Endodermal cell (in vitro differentiated cells): ENCODE results near the gene ADGRG3. TPM values are rescaled to one million over a fixed set of nuclear protein-coding genes. Genes with fewer than 3 reads are reported as not detected.

Experiments
- DNase-seq: peaks from one replicate; pipeline ENCODE4 v3.0.0-alpha.2; 2017
- H3K27ac ChIP-seq: 2 replicates; pipeline ENCODE4 v1.5.1; 2013; ENCODE audit warnings: mild to moderate bottlenecking, low read depth, low read length, moderate library complexity
- H3K27me3 ChIP-seq: 2 replicates; pipeline ENCODE4 v1.6.1; 2013; ENCODE audit warnings: mild to moderate bottlenecking, low read length, moderate library complexity; ENCODE audit not compliant: insufficient read depth, control insufficient read depth, poor library complexity, severe bottlenecking
- H3K36me3 ChIP-seq: 2 replicates; pipeline ENCODE4 v1.7.0; 2013; ENCODE audit warnings: mild to moderate bottlenecking, low read length, moderate library complexity; ENCODE audit not compliant: control insufficient read depth, insufficient read depth
- H3K4me1 ChIP-seq: one replicate; pipeline ENCODE4 v1.7.0; 2013; ENCODE audit warnings: low read length; ENCODE audit not compliant: control insufficient read depth, insufficient read depth
- H3K4me3 ChIP-seq: 2 replicates; pipeline ENCODE4 v1.5.1; 2013; ENCODE audit warnings: mild to moderate bottlenecking, low read length, moderate library complexity
- H3K9ac ChIP-seq: 2 replicates; pipeline ENCODE4 v1.6.1; 2013; ENCODE audit warnings: mild to moderate bottlenecking, low read length, moderate library complexity; ENCODE audit not compliant: poor library complexity, severe bottlenecking; ENCODE audit errors: extremely low read depth
- H3K9me3 ChIP-seq: 2 replicates; pipeline ENCODE4 v1.6.1; 2013; ENCODE audit warnings: mild to moderate bottlenecking, low read length, moderate library complexity; ENCODE audit not compliant: control insufficient read depth
- H3K27ac Mint-ChIP-seq: 2 replicates; pipeline ENCODE4 v1.8.0; 2020; ENCODE audit warnings: mixed read lengths
- H3K27me3 Mint-ChIP-seq: 2 replicates; pipeline ENCODE4 v1.8.0; 2021; ENCODE audit warnings: mild to moderate bottlenecking, mixed read lengths; ENCODE audit not compliant: insufficient read depth
- H3K36me3 Mint-ChIP-seq: 2 replicates; pipeline ENCODE4 v1.8.0; 2020; ENCODE audit warnings: low read depth, mixed read lengths
- H3K4me1 Mint-ChIP-seq: 2 replicates; pipeline ENCODE4 v1.8.0; 2020; ENCODE audit warnings: mixed read lengths
- H3K4me3 Mint-ChIP-seq: 2 replicates; pipeline ENCODE4 v1.8.0; 2020; ENCODE audit warnings: mild to moderate bottlenecking, moderate library complexity, mixed read lengths
- H3K9me3 Mint-ChIP-seq: 2 replicates; pipeline ENCODE4 v1.8.0; 2020; ENCODE audit warnings: mild to moderate bottlenecking, mixed read lengths
- CTCF ChIP-seq: fragments of 200-600 bp; sonication (generic); conservative IDR thresholded peaks from 2 replicates; pipeline ENCODE4 v1.5.0; 2021; ENCODE audit warnings: antibody characterized with exemption, mild to moderate bottlenecking
- WGBS, 2 experiments: methylation state at CpG; one replicate each; pipeline versions ENCODE4 v1.1.5 to v1.1.7; 2013; ENCODE audit warnings: missing lambda C conversion rate in 2 of 2, mixed read lengths in 1 of 2; ENCODE audit not compliant: insufficient coverage in 1 of 2, insufficient read length in 1 of 2; 5-methylcytosine and 5-hydroxymethylcytosine counted together
- total RNA-seq, 2 donors: library from RNA; stranded (reverse); fragmentation: NEBNext Ultra II Directional in 1 of 2; extraction: Animal tissue kit (Norgen Biotek cat#: 25700) in 1 of 2; gene quantifications; 2 replicates in 1 of 2; 3 replicates in 1 of 2; pipeline ENCODE4 v1.2.1, GENCODE V29; 2021

Gene ADGRG3
- total RNA-seq, 2 donors from 2014 or later = not detected

GRCh38 chr16:57647136-57647875, 20.8 kb upstream of the ADGRG3 start:
- Histone ChIP-seq H3K4me1 (no peaks in the 10 kb centered on the region), H3K27me3 (no peaks in the 10 kb centered on the region), H3K9ac (no peak overlapping the region), H3K4me3 (no peak overlapping the region), H3K36me3 (no peaks in the 10 kb centered on the region), H3K27ac (no peak overlapping the region), H3K9me3 (no peaks in the 10 kb centered on the region)
- Mint-ChIP-seq H3K4me1 (peaks cover 6% of the 10 kb centered on the region), H3K4me3 (no peak overlapping the region), H3K36me3 (no peaks in the 10 kb centered on the region), H3K27me3 (no peaks in the 10 kb centered on the region), H3K27ac (no peak overlapping the region), H3K9me3 (no peaks in the 10 kb centered on the region)
- TF ChIP-seq CTCF = no peak
- DNase-seq = no peak
- 87 to 97% methylated on average over 5 to 10 of the region's 10 CpGs for WGBS, 2 experiments

GRCh38 chr16:57648125-57648524, 20.0 kb upstream of the ADGRG3 start:
- no peaks in the 10 kb centered on the region for H3K4me1 ChIP-seq
- no peak overlapping the region for H3K9ac ChIP-seq
- H3K4me1 Mint-ChIP-seq = peaks cover 6% of the 10 kb centered on the region
- H3K27me3 Mint-ChIP-seq = no peaks in the 10 kb centered on the region
- no peak overlapping the region for H3K27ac Mint-ChIP-seq
- H3K27ac ChIP-seq = no peak overlapping the region
- H3K9me3 Mint-ChIP-seq = no peaks in the 10 kb centered on the region
- H3K4me3 Mint-ChIP-seq = no peak overlapping the region
- WGBS, 2 experiments = 85 to 91% methylated on average over 3 to 5 of the region's 5 CpGs
- H3K27me3 ChIP-seq = no peaks in the 10 kb centered on the region
- H3K4me3 ChIP-seq = no peak overlapping the region
- no peaks in the 10 kb centered on the region for H3K9me3 ChIP-seq
- TF ChIP-seq CTCF = no peak
- H3K36me3 Mint-ChIP-seq = no peaks in the 10 kb centered on the region
- H3K36me3 ChIP-seq = no peaks in the 10 kb centered on the region
- DNase-seq = no peak

GRCh38 chr16:57648581-57649442, 19.3 kb upstream of the ADGRG3 start:
- peak; percentile 97 for DNase-seq
- no peak overlapping the region for H3K27ac Mint-ChIP-seq
- Histone ChIP-seq H3K36me3 (no peaks in the 10 kb centered on the region), H3K4me3 (no peak overlapping the region), H3K27me3 (no peaks in the 10 kb centered on the region), H3K4me1 (no peaks in the 10 kb centered on the region), H3K9me3 (no peaks in the 10 kb centered on the region), H3K9ac (no peak overlapping the region), H3K27ac (no peak overlapping the region)
- H3K4me1 Mint-ChIP-seq = peaks cover 6% of the 10 kb centered on the region
- peak; percentile 100 for TF ChIP-seq CTCF
- no peaks in the 10 kb centered on the region for H3K27me3 Mint-ChIP-seq
- H3K9me3 Mint-ChIP-seq = no peaks in the 10 kb centered on the region
- 44 to 62% methylated on average over 12 to 18 of the region's 18 CpGs for WGBS, 2 experiments
- no peak overlapping the region for H3K4me3 Mint-ChIP-seq
- H3K36me3 Mint-ChIP-seq = no peaks in the 10 kb centered on the region
